GM12878 (cell line): ENCODE results near the gene MAML2. TPM values are rescaled to one million over a fixed set of nuclear protein-coding genes. Genes with fewer than 3 reads are reported as not detected.

Source experiments
- BRCA1 ChIP-seq: IDR thresholded peaks from 2 replicates; pipeline ENCODE4 v1.6.1; 2011; ENCODE audit warnings: low read depth, low read length, improper control_type of control experiment
- CHD1 ChIP-seq: IDR thresholded peaks from 2 replicates; pipeline ENCODE4 v1.6.1; 2012; ENCODE audit warnings: low read depth, low read length, improper control_type of control experiment
- E4F1 ChIP-seq: fragments of 450-650 bp; IDR thresholded peaks from 2 replicates; pipeline ENCODE4 v1.6.1; 2018; ENCODE audit warnings: borderline replicate concordance, mild to moderate bottlenecking; ENCODE audit not compliant: partially characterized antibody
- HCFC1 ChIP-seq: fragments of 150-350 bp; IDR thresholded peaks from 2 replicates; pipeline ENCODE4 v1.6.1; 2014; ENCODE audit warnings: low read length
- HDAC6 ChIP-seq: fragments of 200-600 bp; sonication (generic); IDR thresholded peaks from one replicate; pipeline ENCODE4 v1.8.0; 2017; ENCODE audit warnings: antibody characterized with exemption; ENCODE audit not compliant: unreplicated experiment
- IKZF2 ChIP-seq, 2 experiments: fragments of 450-650 bp; IDR thresholded peaks; 2 replicates each; pipeline ENCODE4 v1.6.1; 2017; ENCODE audit warnings: mild to moderate bottlenecking in 2 of 2, moderate library complexity in 2 of 2
- IRF5 ChIP-seq: fragments of 450-650 bp; IDR thresholded peaks from 2 replicates; pipeline ENCODE4 v1.6.1; 2017; ENCODE audit warnings: borderline replicate concordance
- JUND ChIP-seq: IDR thresholded peaks from 2 replicates; pipeline ENCODE4 v1.6.1; 2012; ENCODE audit warnings: low read depth, mild to moderate bottlenecking, low read length, improper control_type of control experiment, moderate library complexity
- MAX ChIP-seq: IDR thresholded peaks from 2 replicates; pipeline ENCODE4 v1.6.1; 2012; ENCODE audit warnings: low read depth, low read length, improper control_type of control experiment
- MLLT1 ChIP-seq: fragments of 450-650 bp; IDR thresholded peaks from 2 replicates; pipeline ENCODE4 v1.6.1; 2016; ENCODE audit warnings: mild to moderate bottlenecking
- MYC ChIP-seq: IDR thresholded peaks from 2 replicates; pipeline ENCODE4 v1.6.1; 2011; ENCODE audit warnings: mild to moderate bottlenecking, low read length, moderate library complexity, inconsistent platforms; ENCODE audit not compliant: insufficient read depth, insufficient replicate concordance, insufficient read length, severe bottlenecking
- NFYA ChIP-seq: IDR thresholded peaks from 2 replicates; pipeline ENCODE4 v1.6.1; 2011; ENCODE audit warnings: low read depth, mild to moderate bottlenecking, low read length, improper control_type of control experiment, borderline replicate concordance
- NR2C2 ChIP-seq: IDR thresholded peaks from 2 replicates; pipeline ENCODE4 v1.6.1; 2011; ENCODE audit warnings: borderline replicate concordance, low read depth; ENCODE audit not compliant: control insufficient read depth, insufficient read length
- NR2F1 ChIP-seq: fragments of 450-650 bp; conservative IDR thresholded peaks from 2 replicates; pipeline ENCODE4 v1.6.1; 2017; ENCODE audit warnings: mild to moderate bottlenecking
- PAX5 ChIP-seq: IDR thresholded peaks from 2 replicates; pipeline ENCODE4 v1.6.1; 2011; ENCODE audit warnings: low read depth, low read length, borderline replicate concordance
- SIN3A ChIP-seq: IDR thresholded peaks from 2 replicates; pipeline ENCODE4 v1.6.1; 2012; ENCODE audit warnings: low read depth, low read length, improper control_type of control experiment
- SMAD5 ChIP-seq: IDR thresholded peaks from 2 replicates; pipeline ENCODE4 v1.6.1; 2016; ENCODE audit warnings: antibody characterized with exemption, low read depth
- SMC3 ChIP-seq: IDR thresholded peaks from 2 replicates; pipeline ENCODE4 v1.6.1; 2011; ENCODE audit warnings: low read length, improper control_type of control experiment, borderline replicate concordance
- SREBF1 ChIP-seq: IDR thresholded peaks from 2 replicates; pipeline ENCODE4 v1.6.1; 2012; ENCODE audit warnings: mild to moderate bottlenecking, low read length
- SRF ChIP-seq, 2 experiments: IDR thresholded peaks; 2 replicates each; pipeline ENCODE4 v1.6.1; 2011; ENCODE audit warnings: low read depth in 2 of 2, low read length in 2 of 2, mild to moderate bottlenecking in 1 of 2, moderate library complexity in 1 of 2
- STAT1 ChIP-seq: fragments of 450-650 bp; conservative IDR thresholded peaks from 2 replicates; pipeline ENCODE4 v1.6.1; 2014; ENCODE audit warnings: antibody characterized with exemption, mild to moderate bottlenecking
- TARDBP ChIP-seq: IDR thresholded peaks from 2 replicates; pipeline ENCODE4 v1.6.1; 2016; ENCODE audit warnings: borderline replicate concordance
- TCF7 ChIP-seq: IDR thresholded peaks from 2 replicates; pipeline ENCODE4 v1.6.1; 2014; ENCODE audit warnings: antibody characterized with exemption, borderline replicate concordance
- YBX1 ChIP-seq: fragments of 450-650 bp; IDR thresholded peaks from 2 replicates; pipeline ENCODE4 v1.6.1; 2016; ENCODE audit warnings: antibody characterized with exemption
- polyA plus RNA-seq, 11 experiments: library from polyadenylated mRNA; depleted of rRNA in 4 of 11; unstranded in 6 of 11; stranded (reverse) in 5 of 11; fragments of >200 nt; fragmentation: Nextera tagmentation in 4 of 11; fragmentation: Illumina TruSeq in 1 of 11; extraction: Ambion mirVana in 4 of 11; extraction: Trizol in 1 of 11; gene quantifications; 1 replicate in 1 of 11; 2 replicates in 10 of 11; pipeline versions ENCODE4 v1.2.1 to v1.2.3, GENCODE V29; 2011 to 2016; ENCODE audit warnings: inconsistent platforms in 2 of 11, missing spikeins in 2 of 11, low read depth in 1 of 11
- total RNA-seq, 4 experiments: library from RNA; depleted of rRNA in 3 of 4; stranded (reverse); fragments of >200 nt in 3 of 4; fragmentation: Illumina TruSeq in 1 of 4; extraction: Trizol in 1 of 4; gene quantifications; 2 replicates each; pipeline versions ENCODE4 v1.2.1 to v1.2.3, GENCODE V29; 2013 to 2021
- TF ChIP-seq, protein P1 (sequence below): fragments of 450-650 bp; conservative IDR thresholded peaks from 2 replicates; pipeline ENCODE4 v1.6.1; 2017; ENCODE audit warnings: mild to moderate bottlenecking, moderate library complexity

MAML2 gene
- total and polyA plus RNA-seq, 10 of the 15 experiments (the other 5 are each of a cell fraction or from before 2014, with no cell fraction given) = 2.5 to 15.1 (median 12.0) TPM

GRCh38 chr11:96185220-96185768 lies 157.7 kb downstream of the MAML2 start (continued):
- TF ChIP-seq E4F1 = no peak
- TF ChIP-seq SMAD5 = no peak
- no peak for TF ChIP-seq SRF (IDR thresholded peaks at IDR 0.05; ENCODE audit: low read depth in 2 of 2, low read length in 2 of 2)
- peak; percentile 9; the same call in 1 of the 2 replicates for TF ChIP-seq SMC3
- no peak for TF ChIP-seq IRF5
- TF ChIP-seq BRCA1 = no peak
- TF ChIP-seq CHD1 = no peak
- TF ChIP-seq PAX5 = peak; percentile 54; the same call in 1 of the 2 replicates
- TF ChIP-seq, protein P1, sequence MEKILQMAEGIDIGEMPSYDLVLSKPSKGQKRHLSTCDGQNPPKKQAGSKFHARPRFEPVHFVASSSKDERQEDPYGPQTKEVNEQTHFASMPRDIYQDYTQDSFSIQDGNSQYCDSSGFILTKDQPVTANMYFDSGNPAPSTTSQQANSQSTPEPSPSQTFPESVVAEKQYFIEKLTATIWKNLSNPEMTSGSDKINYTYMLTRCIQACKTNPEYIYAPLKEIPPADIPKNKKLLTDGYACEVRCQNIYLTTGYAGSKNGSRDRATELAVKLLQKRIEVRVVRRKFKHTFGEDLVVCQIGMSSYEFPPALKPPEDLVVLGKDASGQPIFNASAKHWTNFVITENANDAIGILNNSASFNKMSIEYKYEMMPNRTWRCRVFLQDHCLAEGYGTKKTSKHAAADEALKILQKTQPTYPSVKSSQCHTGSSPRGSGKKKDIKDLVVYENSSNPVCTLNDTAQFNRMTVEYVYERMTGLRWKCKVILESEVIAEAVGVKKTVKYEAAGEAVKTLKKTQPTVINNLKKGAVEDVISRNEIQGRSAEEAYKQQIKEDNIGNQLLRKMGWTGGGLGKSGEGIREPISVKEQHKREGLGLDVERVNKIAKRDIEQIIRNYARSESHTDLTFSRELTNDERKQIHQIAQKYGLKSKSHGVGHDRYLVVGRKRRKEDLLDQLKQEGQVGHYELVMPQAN = no peak
- no peak for TF ChIP-seq YBX1
- TF ChIP-seq TARDBP = no peak
- no peak for TF ChIP-seq JUND
- 0 out of 2 replicates have a peak, but pooled peaks have one; percentile 15 for TF ChIP-seq MLLT1
- TF ChIP-seq IKZF2 (IDR thresholded peaks at IDR 0.05) = peak; percentile 77 to 79
- TF ChIP-seq MYC = no peak
- TF ChIP-seq HCFC1 = no peak
- TF ChIP-seq NR2C2 = no peak
- no peak for TF ChIP-seq NFYA
- no peak for TF ChIP-seq HDAC6
- TF ChIP-seq STAT1 = no peak
- no peak for TF ChIP-seq TCF7
- TF ChIP-seq MAX = no peak
- TF ChIP-seq SIN3A = no peak
- no peak for TF ChIP-seq NR2F1
- no peak for TF ChIP-seq SREBF1
